Upper lobe of left lung (tissue), 4 donors: ENCODE results near the gene PDLIM7.

Experiments used
- POLR2A ChIP-seq, 4 donors: fragments of 450-650 bp; IDR thresholded peaks; one replicate each; pipeline ENCODE4 v1.5.1; 2016 to 2017; ENCODE audit warnings: antibody characterized with exemption in 4 of 4, mild to moderate bottlenecking in 2 of 4
- POLR2AphosphoS5 ChIP-seq, 2 donors: sonication (generic); formaldehyde crosslinking; IDR thresholded peaks; one replicate each; pipeline ENCODE4 v1.5.1; 2017; ENCODE audit warnings: antibody characterized with exemption in 2 of 2
- TF ChIP-seq, protein P1 (sequence below), 6 experiments: fragments of 450-650 bp in 4 of 6; fragments of 200-600 bp in 2 of 6; sonication (generic) in 2 of 6; IDR thresholded peaks; one replicate each; pipeline ENCODE4 v1.5.1; 2016 to 2019; ENCODE audit warnings: antibody characterized with exemption in 6 of 6

- no peak for TF ChIP-seq POLR2A (IDR thresholded peaks at IDR 0.05)
- TF ChIP-seq, protein P1, sequence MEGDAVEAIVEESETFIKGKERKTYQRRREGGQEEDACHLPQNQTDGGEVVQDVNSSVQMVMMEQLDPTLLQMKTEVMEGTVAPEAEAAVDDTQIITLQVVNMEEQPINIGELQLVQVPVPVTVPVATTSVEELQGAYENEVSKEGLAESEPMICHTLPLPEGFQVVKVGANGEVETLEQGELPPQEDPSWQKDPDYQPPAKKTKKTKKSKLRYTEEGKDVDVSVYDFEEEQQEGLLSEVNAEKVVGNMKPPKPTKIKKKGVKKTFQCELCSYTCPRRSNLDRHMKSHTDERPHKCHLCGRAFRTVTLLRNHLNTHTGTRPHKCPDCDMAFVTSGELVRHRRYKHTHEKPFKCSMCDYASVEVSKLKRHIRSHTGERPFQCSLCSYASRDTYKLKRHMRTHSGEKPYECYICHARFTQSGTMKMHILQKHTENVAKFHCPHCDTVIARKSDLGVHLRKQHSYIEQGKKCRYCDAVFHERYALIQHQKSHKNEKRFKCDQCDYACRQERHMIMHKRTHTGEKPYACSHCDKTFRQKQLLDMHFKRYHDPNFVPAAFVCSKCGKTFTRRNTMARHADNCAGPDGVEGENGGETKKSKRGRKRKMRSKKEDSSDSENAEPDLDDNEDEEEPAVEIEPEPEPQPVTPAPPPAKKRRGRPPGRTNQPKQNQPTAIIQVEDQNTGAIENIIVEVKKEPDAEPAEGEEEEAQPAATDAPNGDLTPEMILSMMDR (IDR thresholded peaks at IDR 0.05) = no peak
- no peak for TF ChIP-seq POLR2AphosphoS5 (IDR thresholded peaks at IDR 0.05)
Observed at GRCh38 chr5:177457852-177458681, 39.3 kb downstream of the PDLIM7 start.
